Type B pancreatic cell (in vitro differentiated cells): ENCODE data around the gene FBXW9. TPM values are rescaled to one million over a fixed set of nuclear protein-coding genes. Genes with fewer than 3 reads are reported as not detected.
"Not testable (repeated sequence)": the region's sequence is repeated elsewhere in the genome, so short reads cannot be mapped to it uniquely, and the experiment has no call there.

ENCODE experiments used
- DNase-seq: peaks from one replicate; pipeline ENCODE4 v3.0.0; 2021; ENCODE audit warnings: mixed read lengths; ENCODE audit not compliant: unreplicated experiment; ENCODE audit errors: extremely low spot score
- H3K27ac Mint-ChIP-seq: 2 replicates; pipeline ENCODE4 v1.8.0; 2021; ENCODE audit warnings: mild to moderate bottlenecking, mixed read lengths
- H3K27me3 Mint-ChIP-seq: 2 replicates; pipeline ENCODE4 v1.8.0; 2021; ENCODE audit warnings: mixed read lengths
- H3K36me3 Mint-ChIP-seq: 2 replicates; pipeline ENCODE4 v1.8.0; 2021; ENCODE audit warnings: mixed read lengths
- H3K4me1 Mint-ChIP-seq: one replicate; pipeline ENCODE4 v1.8.0; 2021; ENCODE audit warnings: mixed read lengths; ENCODE audit not compliant: unreplicated experiment
- H3K4me3 Mint-ChIP-seq: 2 replicates; pipeline ENCODE4 v1.8.0; 2021; ENCODE audit warnings: mild to moderate bottlenecking, mixed read lengths
- H3K9me3 Mint-ChIP-seq: 2 replicates; pipeline ENCODE4 v1.8.0; 2021; ENCODE audit warnings: mixed read lengths
- total RNA-seq: library from RNA; stranded (reverse); gene quantifications from 2 replicates; pipeline ENCODE4 v1.2.1, GENCODE V29; 2021; ENCODE audit warnings: low replicate concordance
- TF ChIP-seq, protein P1 (sequence below): fragments of 200-600 bp; sonication (generic); conservative IDR thresholded peaks from 2 replicates; pipeline ENCODE4 v1.5.0; 2021; ENCODE audit warnings: antibody characterized with exemption, mild to moderate bottlenecking

Gene FBXW9
- total RNA-seq, 1 donor from 2014 or later, result 17.0 TPM

DNA sequence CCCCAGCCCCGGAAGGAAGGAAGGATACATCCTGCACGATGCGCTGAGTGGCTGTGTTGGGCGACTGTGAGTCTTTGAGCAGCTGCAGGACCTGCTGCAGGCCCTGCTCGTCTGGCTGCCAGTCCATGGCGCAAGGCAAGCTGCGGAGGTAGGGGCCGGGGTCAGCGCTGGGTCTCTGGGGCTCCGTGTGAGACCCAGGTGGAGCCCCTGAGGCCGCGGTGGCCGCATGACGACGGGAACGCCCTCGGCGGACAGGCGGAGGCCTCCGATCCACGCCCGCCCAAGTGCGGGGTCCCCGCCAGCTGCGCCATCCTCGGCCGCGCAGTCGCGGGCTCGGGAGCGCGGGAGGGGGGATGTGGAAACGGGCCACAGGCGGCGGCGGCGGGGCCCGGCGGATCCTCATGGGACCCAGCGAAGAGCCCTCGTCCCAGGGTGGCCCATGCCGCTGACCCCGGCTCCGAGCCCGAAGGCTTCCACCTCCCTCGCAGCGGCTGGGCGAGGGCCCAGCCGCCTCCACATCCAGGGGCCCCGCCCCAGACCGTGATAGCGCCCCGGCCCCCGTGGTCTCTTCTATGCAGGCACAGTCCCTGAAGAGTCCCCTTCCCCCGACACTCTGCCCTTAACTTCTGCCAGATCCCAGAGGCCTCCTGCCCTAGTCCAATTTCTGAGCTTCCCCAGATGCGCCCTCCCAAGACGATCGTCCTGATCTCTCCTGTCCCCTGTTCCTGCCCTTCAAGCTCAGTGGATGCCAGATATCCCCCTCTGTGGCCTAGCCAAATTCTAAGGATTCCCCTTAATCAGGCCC, 24.6 kb upstream of the FBXW9 start:
- no peak for DNase-seq
- TF ChIP-seq, protein P1, sequence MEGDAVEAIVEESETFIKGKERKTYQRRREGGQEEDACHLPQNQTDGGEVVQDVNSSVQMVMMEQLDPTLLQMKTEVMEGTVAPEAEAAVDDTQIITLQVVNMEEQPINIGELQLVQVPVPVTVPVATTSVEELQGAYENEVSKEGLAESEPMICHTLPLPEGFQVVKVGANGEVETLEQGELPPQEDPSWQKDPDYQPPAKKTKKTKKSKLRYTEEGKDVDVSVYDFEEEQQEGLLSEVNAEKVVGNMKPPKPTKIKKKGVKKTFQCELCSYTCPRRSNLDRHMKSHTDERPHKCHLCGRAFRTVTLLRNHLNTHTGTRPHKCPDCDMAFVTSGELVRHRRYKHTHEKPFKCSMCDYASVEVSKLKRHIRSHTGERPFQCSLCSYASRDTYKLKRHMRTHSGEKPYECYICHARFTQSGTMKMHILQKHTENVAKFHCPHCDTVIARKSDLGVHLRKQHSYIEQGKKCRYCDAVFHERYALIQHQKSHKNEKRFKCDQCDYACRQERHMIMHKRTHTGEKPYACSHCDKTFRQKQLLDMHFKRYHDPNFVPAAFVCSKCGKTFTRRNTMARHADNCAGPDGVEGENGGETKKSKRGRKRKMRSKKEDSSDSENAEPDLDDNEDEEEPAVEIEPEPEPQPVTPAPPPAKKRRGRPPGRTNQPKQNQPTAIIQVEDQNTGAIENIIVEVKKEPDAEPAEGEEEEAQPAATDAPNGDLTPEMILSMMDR, result no peak
- H3K4me1 Mint-ChIP-seq, result peaks cover 22% of the 10 kb centered on the region
- no peaks in the 10 kb centered on the region for H3K9me3 Mint-ChIP-seq
- peaks cover 9% of the 10 kb centered on the region for H3K36me3 Mint-ChIP-seq
- peak overlapping the region; percentile 98 for H3K4me3 Mint-ChIP-seq
- H3K27me3 Mint-ChIP-seq, result no peaks in the 10 kb centered on the region
- H3K27ac Mint-ChIP-seq, result peak overlapping the region; percentile 95

DNA sequence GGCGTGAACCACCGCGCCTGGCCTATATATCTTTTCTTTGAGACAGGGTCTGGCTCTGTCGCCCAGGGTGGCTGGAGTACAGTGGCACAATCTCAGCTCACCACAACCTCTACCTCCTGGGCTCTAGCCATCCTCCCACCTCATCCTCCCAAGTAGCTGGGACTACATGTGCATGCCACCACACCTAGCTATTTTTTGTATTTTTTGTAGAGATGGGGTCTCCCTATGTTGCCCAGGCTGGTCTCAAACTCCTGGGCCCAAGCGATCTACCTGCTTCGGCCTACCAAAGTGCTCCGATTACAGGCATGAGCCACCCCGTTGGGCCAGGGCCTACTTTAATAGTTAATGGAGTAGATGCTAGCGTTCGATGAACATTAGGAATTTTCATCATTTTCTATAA, 23.9 kb upstream of the FBXW9 start:
- peaks cover 22% of the 10 kb centered on the region for H3K4me1 Mint-ChIP-seq
- peak overlapping the region; percentile 88 for H3K4me3 Mint-ChIP-seq
- TF ChIP-seq, protein P1, result no peak
- H3K27ac Mint-ChIP-seq, result peak overlapping the region; percentile 73
- no peaks in the 10 kb centered on the region for H3K9me3 Mint-ChIP-seq
- H3K27me3 Mint-ChIP-seq, result no peaks in the 10 kb centered on the region
- no peak for DNase-seq
- H3K36me3 Mint-ChIP-seq, result peaks cover 9% of the 10 kb centered on the region

GRCh38 chr19:12715929-12716328, 19.5 kb upstream of the FBXW9 start:
- H3K4me3 Mint-ChIP-seq, result no peak overlapping the region
- H3K27me3 Mint-ChIP-seq, result no peaks in the 10 kb centered on the region
- H3K4me1 Mint-ChIP-seq, result peaks cover 9% of the 10 kb centered on the region
- H3K36me3 Mint-ChIP-seq, result peaks cover 14% of the 10 kb centered on the region
- H3K9me3 Mint-ChIP-seq, result no peaks in the 10 kb centered on the region
- DNase-seq, result no peak
- TF ChIP-seq, protein P1, result no peak
- H3K27ac Mint-ChIP-seq, result no peak overlapping the region

GRCh38 chr19:12715102-12715501, 18.7 kb upstream of the FBXW9 start:
- no peaks in the 10 kb centered on the region for H3K27me3 Mint-ChIP-seq
- no peak for DNase-seq
- peaks cover 4% of the 10 kb centered on the region for H3K4me1 Mint-ChIP-seq
- TF ChIP-seq, protein P1, result no peak
- peaks cover 18% of the 10 kb centered on the region for H3K36me3 Mint-ChIP-seq
- H3K9me3 Mint-ChIP-seq, result no peaks in the 10 kb centered on the region
- H3K4me3 Mint-ChIP-seq, result no peak overlapping the region
- H3K27ac Mint-ChIP-seq, result no peak overlapping the region

DNA sequence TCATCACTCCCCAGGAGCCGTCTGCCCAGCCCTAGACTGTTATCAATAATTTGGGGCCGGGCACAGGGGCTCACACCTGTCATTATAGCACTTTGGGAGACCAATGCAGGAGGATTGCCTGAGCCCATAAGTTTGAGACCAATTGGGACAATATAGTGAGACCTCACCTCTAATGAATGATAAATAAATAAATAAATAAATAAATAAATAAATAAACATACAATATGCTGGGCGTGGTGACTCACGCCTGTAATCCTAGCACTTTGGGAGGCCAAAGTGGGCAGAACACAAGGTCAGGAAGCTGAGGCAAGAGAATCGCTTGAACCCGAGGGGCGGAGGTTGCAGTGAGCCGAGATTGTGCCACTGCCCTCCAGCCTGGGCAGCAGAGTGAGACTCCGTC, 16.9 kb upstream of the FBXW9 start:
- H3K9me3 Mint-ChIP-seq, DNase-seq, H3K4me1 Mint-ChIP-seq, H3K4me3 Mint-ChIP-seq, H3K27me3 Mint-ChIP-seq, H3K27ac Mint-ChIP-seq: not testable (repeated sequence)
- H3K36me3 Mint-ChIP-seq, result peaks cover 18% of the 10 kb centered on the region

DNA sequence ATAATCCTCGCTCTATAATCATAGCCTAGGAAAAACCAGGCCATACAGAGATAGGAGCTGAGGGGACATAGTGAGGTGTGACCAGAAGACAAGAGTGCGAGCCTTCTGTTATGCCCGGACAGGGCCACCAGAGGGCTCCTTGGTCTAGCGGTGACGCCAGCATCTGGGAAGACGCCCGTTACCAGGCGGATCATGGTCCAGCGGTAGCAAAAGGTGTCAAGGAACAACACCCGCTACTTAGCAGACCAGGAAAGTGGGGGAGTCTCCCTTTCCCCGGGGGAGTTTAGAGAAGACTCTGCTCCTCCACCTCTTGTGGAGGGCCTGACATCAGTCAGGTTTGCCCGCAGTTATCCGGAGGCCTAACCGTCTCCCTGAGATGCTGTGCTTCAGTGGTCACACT, 15.6 kb upstream of the FBXW9 start:
- H3K36me3 Mint-ChIP-seq, result peaks cover 18% of the 10 kb centered on the region
- H3K27me3 Mint-ChIP-seq, H3K9me3 Mint-ChIP-seq, H3K4me1 Mint-ChIP-seq, H3K27ac Mint-ChIP-seq, H3K4me3 Mint-ChIP-seq, DNase-seq: not testable (repeated sequence)
- TF ChIP-seq, protein P1, result peak; percentile 65
